Trophoblast cell (in vitro differentiated cells and primary cell): ENCODE data around the gene CNR1.
"Not testable (repeated sequence)": the region's sequence is repeated elsewhere in the genome, so short reads cannot be mapped to it uniquely, and the experiment has no call there.

Experiments
- DNase-seq, 2 donors: peaks; one replicate each; pipeline ENCODE4 v3.0.0-alpha.2; 2016
- H2AFZ ChIP-seq: 2 replicates; pipeline ENCODE4 v1.6.1; 2013; ENCODE audit warnings: low read length, moderate library complexity, mild to moderate bottlenecking; ENCODE audit not compliant: insufficient read depth, poor library complexity
- H2AK5ac ChIP-seq: 2 replicates; pipeline ENCODE4 v1.6.1; 2013; ENCODE audit warnings: mild to moderate bottlenecking, low read length
- H2BK120ac ChIP-seq: 2 replicates; pipeline ENCODE4 v1.6.1; 2013; ENCODE audit warnings: low read length, mild to moderate bottlenecking, moderate library complexity; ENCODE audit not compliant: insufficient read depth, poor library complexity
- H2BK12ac ChIP-seq: 2 replicates; pipeline ENCODE4 v1.6.1; 2013; ENCODE audit warnings: mild to moderate bottlenecking, low read length, moderate library complexity
- H2BK5ac ChIP-seq: 2 replicates; pipeline ENCODE4 v1.6.1; 2013; ENCODE audit warnings: low read length, low read depth, moderate library complexity, mild to moderate bottlenecking; ENCODE audit not compliant: poor library complexity
- H3K14ac ChIP-seq: 2 replicates; pipeline ENCODE4 v1.6.1; 2013; ENCODE audit warnings: mild to moderate bottlenecking, low read length
- H3K18ac ChIP-seq: 2 replicates; pipeline ENCODE4 v1.6.1; 2013; ENCODE audit warnings: mild to moderate bottlenecking, low read length
- H3K23ac ChIP-seq: 2 replicates; pipeline ENCODE4 v1.6.1; 2013; ENCODE audit warnings: low read length
- H3K27ac ChIP-seq: 2 replicates; pipeline ENCODE4 v1.5.1; 2013; ENCODE audit warnings: low read depth, mild to moderate bottlenecking, inconsistent platforms, low read length, moderate library complexity
- H3K27me3 ChIP-seq: 2 replicates; pipeline ENCODE4 v1.6.1; 2013; ENCODE audit warnings: inconsistent platforms, mild to moderate bottlenecking, low read length, moderate library complexity; ENCODE audit not compliant: insufficient read depth
- H3K36me3 ChIP-seq, 2 experiments: 1 replicate in 1 of 2; 2 replicates in 1 of 2; pipeline ENCODE4 v1.6.1; 2013; ENCODE audit warnings: low read length in 2 of 2, mild to moderate bottlenecking in 2 of 2, moderate library complexity in 1 of 2; ENCODE audit not compliant: insufficient read depth in 2 of 2, control insufficient read depth in 1 of 2
- H3K4ac ChIP-seq: 2 replicates; pipeline ENCODE4 v1.6.1; 2013; ENCODE audit warnings: low read depth, mild to moderate bottlenecking, low read length, moderate library complexity
- H3K4me1 ChIP-seq, 2 experiments: 1 replicate in 1 of 2; 2 replicates in 1 of 2; pipeline ENCODE4 v1.6.1; 2013; ENCODE audit warnings: low read length in 2 of 2, mild to moderate bottlenecking in 2 of 2, moderate library complexity in 1 of 2; ENCODE audit not compliant: insufficient read depth in 2 of 2, control insufficient read depth in 1 of 2
- H3K4me2 ChIP-seq: 2 replicates; pipeline ENCODE4 v1.6.1; 2013; ENCODE audit warnings: inconsistent platforms, mild to moderate bottlenecking, low read length, moderate library complexity
- H3K4me3 ChIP-seq: 2 replicates; pipeline ENCODE4 v1.5.1; 2013; ENCODE audit warnings: mild to moderate bottlenecking, low read depth, low read length, inconsistent platforms
- H3K79me1 ChIP-seq: one replicate; pipeline ENCODE4 v1.6.1; 2013; ENCODE audit warnings: low read length
- H3K79me2 ChIP-seq: 2 replicates; pipeline ENCODE4 v1.6.1; 2013; ENCODE audit warnings: low read length, mild to moderate bottlenecking; ENCODE audit not compliant: control insufficient read depth, insufficient read depth, poor library complexity
- H3K9ac ChIP-seq: 2 replicates; pipeline ENCODE4 v1.6.1; 2013; ENCODE audit warnings: mild to moderate bottlenecking, low read length
- H3K9me3 ChIP-seq: 2 replicates; pipeline ENCODE4 v1.6.1; 2013; ENCODE audit warnings: low read depth, mild to moderate bottlenecking, control low read depth, inconsistent platforms, low read length; ENCODE audit not compliant: insufficient read depth
- H4K12ac ChIP-seq: 2 replicates; pipeline ENCODE4 v1.6.1; 2013; ENCODE audit warnings: low read depth, mild to moderate bottlenecking, low read length, moderate library complexity
- H4K8ac ChIP-seq: 2 replicates; pipeline ENCODE4 v1.6.1; 2013; ENCODE audit warnings: low read depth, mild to moderate bottlenecking, low read length, moderate library complexity
- H4K91ac ChIP-seq: one replicate; pipeline ENCODE4 v1.6.1; 2013; ENCODE audit warnings: low read depth, mild to moderate bottlenecking, low read length, moderate library complexity
- WGBS: extraction: QIAGEN DNeasy Blood & Tissue Kit; methylation state at CpG from one replicate; pipeline ENCODE4 v1.1.7; 2013; ENCODE audit warnings: missing lambda C conversion rate; ENCODE audit not compliant: insufficient read length, insufficient coverage; ENCODE audit errors: extremely low coverage; 5-methylcytosine and 5-hydroxymethylcytosine counted together

The CNR1 gene

GRCh38 chr6:88201734-88202133 lies 35.6 kb upstream of the CNR1 start:
- not testable (repeated sequence) for H3K4me3 ChIP-seq, H3K9ac ChIP-seq, H3K14ac ChIP-seq, H3K4ac ChIP-seq, H3K9me3 ChIP-seq, DNase-seq, H2AK5ac ChIP-seq, H4K8ac ChIP-seq, H3K4me1 ChIP-seq, H2BK5ac ChIP-seq, H3K18ac ChIP-seq, H2BK12ac ChIP-seq, H3K23ac ChIP-seq, H2AFZ ChIP-seq, H3K79me1 ChIP-seq, H4K12ac ChIP-seq, H3K36me3 ChIP-seq, H3K27me3 ChIP-seq, H2BK120ac ChIP-seq, H4K91ac ChIP-seq, H3K4me2 ChIP-seq, H3K27ac ChIP-seq, H3K79me2 ChIP-seq

GRCh38 chr6:88184921-88185320 lies 18.8 kb upstream of the CNR1 start:
- H3K36me3 ChIP-seq, result no peaks in the 10 kb centered on the region
- no peak overlapping the region for H4K91ac ChIP-seq
- H4K12ac ChIP-seq, result no peak overlapping the region
- H3K14ac ChIP-seq, result no peak overlapping the region
- no peak for DNase-seq
- H3K4ac ChIP-seq, result no peak overlapping the region
- no peak overlapping the region for H2BK12ac ChIP-seq
- no peak overlapping the region for H4K8ac ChIP-seq
- H3K9ac ChIP-seq, result no peak overlapping the region
- H3K9me3 ChIP-seq, result no peaks in the 10 kb centered on the region
- H3K18ac ChIP-seq, result no peak overlapping the region
- no peak overlapping the region for H2AK5ac ChIP-seq
- H3K4me1 ChIP-seq, result no peaks in the 10 kb centered on the region
- H3K23ac ChIP-seq, result no peak overlapping the region
- no peak overlapping the region for H2BK5ac ChIP-seq
- H2BK120ac ChIP-seq, result no peak overlapping the region
- H3K79me2 ChIP-seq, result no peaks in the 10 kb centered on the region
- no CpG with 5 or more reads among the region's 4 CpGs for WGBS
- no peak overlapping the region for H3K4me2 ChIP-seq
- H3K79me1 ChIP-seq, result no peaks in the 10 kb centered on the region
- no peaks in the 10 kb centered on the region for H3K27me3 ChIP-seq
- H3K27ac ChIP-seq, result no peak overlapping the region
- no peak overlapping the region for H2AFZ ChIP-seq
- H3K4me3 ChIP-seq, result no peak overlapping the region

- Histone ChIP-seq H3K79me1 (no peaks in the 10 kb centered on the region), H3K4me2 (no peak overlapping the region), H4K91ac (no peak overlapping the region), H3K4ac (no peak overlapping the region), H4K12ac (no peak overlapping the region), H3K9me3 (no peaks in the 10 kb centered on the region), H4K8ac (no peak overlapping the region), H3K36me3 (no peaks in the 10 kb centered on the region), H3K14ac (no peak overlapping the region), H3K27ac (no peak overlapping the region), H3K4me1 (no peaks in the 10 kb centered on the region), H3K23ac (no peak overlapping the region), H2BK120ac (no peak overlapping the region), H3K27me3 (no peaks in the 10 kb centered on the region), H2BK5ac (no peak overlapping the region), H2AK5ac (no peak overlapping the region), H3K79me2 (no peaks in the 10 kb centered on the region), H3K18ac (no peak overlapping the region), H2BK12ac (no peak overlapping the region), H3K4me3 (no peak overlapping the region), H3K9ac (no peak overlapping the region), H2AFZ (no peak overlapping the region)
- WGBS, result no CpG with 5 or more reads among the region's 2 CpGs
- no peak for DNase-seq
Measured at GRCh38 chr6:88183471-88183870, 17.3 kb upstream of the CNR1 start.

- no peak overlapping the region for H4K91ac ChIP-seq
- no CpG with 5 or more reads among the region's 1 CpG for WGBS
- H3K4ac ChIP-seq, result no peak overlapping the region
- DNase-seq, result no peak
- no peak overlapping the region for H4K12ac ChIP-seq
- H3K4me2 ChIP-seq, result no peak overlapping the region
- H2AFZ ChIP-seq, result no peak overlapping the region
- H3K18ac ChIP-seq, result no peak overlapping the region
- no peaks in the 10 kb centered on the region for H3K36me3 ChIP-seq
- H3K23ac ChIP-seq, result no peak overlapping the region
- H2AK5ac ChIP-seq, result no peak overlapping the region
- no peaks in the 10 kb centered on the region for H3K27me3 ChIP-seq
- no peak overlapping the region for H3K9ac ChIP-seq
- no peaks in the 10 kb centered on the region for H3K9me3 ChIP-seq
- H2BK5ac ChIP-seq, result no peak overlapping the region
- H3K4me3 ChIP-seq, result no peak overlapping the region
- no peaks in the 10 kb centered on the region for H3K4me1 ChIP-seq
- H3K27ac ChIP-seq, result no peak overlapping the region
- H3K79me2 ChIP-seq, result no peaks in the 10 kb centered on the region
- H4K8ac ChIP-seq, result no peak overlapping the region
- H2BK12ac ChIP-seq, result no peak overlapping the region
- H3K14ac ChIP-seq, result no peak overlapping the region
- H2BK120ac ChIP-seq, result no peak overlapping the region
- no peaks in the 10 kb centered on the region for H3K79me1 ChIP-seq
Measured at GRCh38 chr6:88179692-88180091, 13.5 kb upstream of the CNR1 start.
